A172 (cell line): ENCODE data around the gene CRIP2. TPM values are rescaled to one million over a fixed set of nuclear protein-coding genes. Genes with fewer than 3 reads are reported as not detected.

Experiments used
- DNase-seq: peaks from one replicate; pipeline ENCODE4 v3.0.0-alpha.2; 2015; ENCODE audit warnings: low spot score
- total RNA-seq: library from RNA; depleted of rRNA; stranded (reverse); fragments of >200 nt; shearing (Covaris generic); gene quantifications from 2 replicates; pipeline ENCODE4 v1.2.3, GENCODE V29; 2014

The CRIP2 gene
- total RNA-seq, 1 experiment from 2014 or later = 195 TPM

DNA sequence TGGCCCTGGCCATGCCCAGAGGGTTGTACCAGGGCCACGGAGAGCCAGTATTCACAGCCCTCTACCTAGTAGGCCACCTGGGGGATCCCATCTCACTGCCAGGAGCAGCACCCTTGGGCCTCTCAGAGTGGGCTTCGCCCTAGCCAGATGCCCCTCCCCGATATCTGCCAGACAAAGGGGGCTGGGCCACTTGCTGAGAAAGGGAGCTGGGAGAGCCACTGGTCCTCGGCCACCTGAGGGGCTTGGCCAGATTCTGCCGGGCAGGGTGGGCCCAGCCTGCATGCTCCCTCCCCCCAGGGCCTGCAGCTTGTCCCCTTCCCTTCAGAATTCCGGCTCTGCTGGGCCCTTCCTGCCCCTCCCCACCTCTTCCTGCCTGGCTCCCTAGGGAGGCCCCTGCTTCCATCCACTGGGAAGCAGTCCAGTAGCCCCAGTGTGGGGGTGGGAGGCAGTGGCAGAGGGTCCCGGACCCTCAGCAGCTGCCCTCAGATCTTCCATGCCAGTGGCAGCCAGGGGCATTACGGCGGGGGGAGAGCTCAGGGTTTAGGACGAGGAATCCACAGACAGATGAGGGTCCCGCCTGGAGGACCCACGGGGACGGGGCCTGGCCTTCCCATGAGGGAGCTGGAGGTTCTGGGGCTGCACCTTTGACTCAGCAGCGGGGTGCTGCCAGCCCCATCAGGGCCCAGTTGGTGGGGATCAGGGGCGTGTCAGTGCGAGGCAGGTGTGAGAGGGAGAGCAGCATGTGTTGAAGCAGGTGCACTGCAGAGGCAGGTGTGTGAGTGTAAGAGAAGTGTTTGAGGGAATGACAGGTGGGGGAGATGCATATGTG is 2.4 kb downstream of the CRIP2 start:
- DNase-seq = no peak

GRCh38 chr14:105477660-105478397 is 3.2 kb downstream of the CRIP2 start:
- DNase-seq = no peak

- no peak for DNase-seq
These were observed 4.0 kb downstream of the CRIP2 start for GRCh38 chr14:105478398-105479251.

GRCh38 chr14:105479431-105480158 is 5.0 kb downstream of the CRIP2 start:
- no peak for DNase-seq

GRCh38 chr14:105480199-105480746 is 5.7 kb downstream of the CRIP2 start:
- no peak for DNase-seq

- peak; percentile 81 for DNase-seq
These were observed 6.5 kb downstream of the CRIP2 start for GRCh38 chr14:105480807-105481801.

DNA sequence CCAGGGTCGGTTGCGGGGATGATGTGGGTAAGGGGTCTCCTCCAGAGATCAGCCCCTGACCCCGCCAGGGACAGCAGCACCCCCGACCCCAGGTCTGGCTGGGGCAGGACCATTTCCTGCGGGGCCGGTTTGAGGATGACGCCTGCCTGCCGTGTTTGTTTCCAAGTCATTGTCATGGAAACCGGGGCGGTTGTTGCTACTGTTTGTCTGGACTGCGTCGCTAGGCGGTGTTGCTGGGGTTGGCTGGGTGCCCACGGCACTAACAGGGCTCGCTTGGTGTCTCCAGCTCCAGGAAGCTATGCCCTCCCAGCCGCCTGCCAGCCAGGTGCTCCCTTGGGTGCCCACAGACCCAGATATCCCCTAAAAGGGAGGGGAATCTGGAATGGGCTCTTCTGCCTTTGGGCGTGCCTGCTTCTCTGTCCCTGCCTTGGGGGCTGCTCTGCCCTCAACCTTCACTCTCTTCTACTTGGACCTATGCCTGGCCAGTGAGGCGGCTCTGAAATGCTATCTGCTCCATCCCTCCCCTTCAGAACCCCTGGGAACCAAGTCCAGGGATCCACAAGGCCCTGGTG is 7.4 kb downstream of the CRIP2 start:
- peak; percentile 90 for DNase-seq

DNA sequence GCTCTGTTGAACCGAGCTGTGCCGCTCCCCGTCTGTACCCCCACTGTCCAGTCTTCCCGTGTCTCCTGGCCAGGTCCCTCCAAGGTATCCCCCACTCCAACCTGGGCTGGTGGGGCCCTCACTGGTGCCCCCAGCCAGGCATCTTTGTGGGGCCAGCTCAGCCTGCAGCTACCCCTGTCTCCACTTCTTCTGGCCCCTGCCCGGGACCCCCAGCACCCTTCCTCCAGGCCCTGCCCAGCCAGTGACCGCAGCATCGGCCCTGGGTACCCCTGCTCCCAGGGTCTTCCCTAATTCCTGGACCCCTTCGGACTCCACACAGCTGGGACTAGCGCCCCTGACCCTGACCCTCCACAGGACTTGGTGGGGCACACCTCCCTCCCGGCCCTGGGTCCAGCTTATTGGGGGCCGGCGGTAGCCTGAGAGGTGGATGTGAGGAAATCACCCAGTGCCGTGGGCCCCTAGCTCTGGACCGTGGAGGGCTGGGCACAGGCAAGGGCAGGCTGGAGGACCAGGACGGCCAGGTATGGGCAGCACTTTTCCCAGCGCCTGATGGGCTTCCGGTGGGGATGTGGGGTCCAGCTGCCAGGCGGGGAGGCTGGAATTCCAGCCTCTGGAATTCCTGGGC is 8.0 kb downstream of the CRIP2 start:
- no peak for DNase-seq

- DNase-seq = no peak
These were observed 8.9 kb downstream of the CRIP2 start for GRCh38 chr14:105483300-105484068.

DNA sequence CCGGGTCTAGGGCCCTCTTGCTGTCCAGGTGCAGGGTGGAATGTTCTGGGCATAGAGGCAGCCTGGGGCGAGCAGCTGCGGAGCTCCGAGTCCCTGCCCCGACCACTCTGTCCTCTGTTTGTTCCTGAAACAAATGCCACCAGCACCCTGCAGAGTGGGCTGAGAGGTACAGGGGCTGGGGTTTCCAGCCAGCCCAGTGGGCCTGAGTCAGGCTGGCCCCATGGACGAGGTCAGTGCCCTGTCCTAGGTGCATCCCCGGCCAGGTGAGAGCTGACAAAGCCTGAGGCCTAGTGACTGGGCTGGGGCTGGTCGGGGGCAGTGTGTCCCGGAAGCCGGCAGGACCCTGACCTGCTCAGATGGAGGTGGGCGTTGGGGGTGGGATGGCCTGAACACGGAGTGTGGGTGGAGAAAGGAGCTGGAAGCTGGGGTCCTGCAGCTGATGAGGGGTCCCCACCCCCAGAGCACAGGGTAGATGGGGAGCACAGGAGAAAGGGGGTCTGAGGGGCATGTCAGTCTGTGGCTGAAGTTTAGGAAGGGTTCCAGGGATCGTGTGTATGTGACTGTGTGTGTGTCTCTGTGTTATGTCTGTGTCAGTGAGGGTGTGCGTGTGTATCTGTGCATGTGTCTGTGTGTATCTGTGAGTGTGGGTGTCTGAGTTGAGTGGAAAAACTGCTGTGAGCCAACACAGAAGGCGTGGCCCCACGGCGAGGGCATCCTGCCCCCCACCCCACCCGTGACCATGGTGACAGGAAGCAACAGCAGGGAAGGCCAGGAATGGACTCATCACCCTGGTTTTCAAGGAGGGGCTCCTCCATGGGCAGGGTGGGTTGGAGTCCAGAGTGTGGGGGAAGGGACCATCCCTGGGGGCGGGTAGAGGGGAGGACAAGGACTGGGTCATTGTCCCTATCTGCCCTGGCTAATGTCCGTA is 9.7 kb downstream of the CRIP2 start:
- DNase-seq = no peak

DNA sequence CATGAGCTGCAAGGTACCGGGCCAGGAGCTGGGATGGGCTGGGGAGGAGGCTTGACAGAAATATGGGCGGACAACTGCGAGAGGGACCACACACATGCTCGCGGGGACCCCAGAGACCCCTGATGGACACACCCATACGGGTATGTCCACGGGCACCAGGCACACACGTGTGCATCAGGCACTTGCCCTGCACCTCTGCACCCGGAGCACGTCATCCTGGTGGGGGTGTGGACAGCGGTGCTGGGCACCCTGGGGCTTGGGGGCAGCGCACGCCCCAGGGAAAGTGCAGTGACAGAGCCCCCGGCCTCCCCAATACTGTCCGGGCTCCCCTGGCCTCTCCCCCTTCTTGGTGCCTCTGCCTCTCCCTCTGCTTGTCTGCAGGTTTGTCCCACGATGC is 10.4 kb downstream of the CRIP2 start:
- DNase-seq = no peak

- DNase-seq = no peak
These were observed 11.1 kb downstream of the CRIP2 start for GRCh38 chr14:105485739-105486162.

GRCh38 chr14:105486163-105486973 is 11.7 kb downstream of the CRIP2 start, which contains the start of gene CRIP1:
Gene CRIP1, plus strand, starts transcription at chr14:105486886. Its CDS starts 374 bp downstream, at chr14:105487260.
- no peak for DNase-seq

DNA sequence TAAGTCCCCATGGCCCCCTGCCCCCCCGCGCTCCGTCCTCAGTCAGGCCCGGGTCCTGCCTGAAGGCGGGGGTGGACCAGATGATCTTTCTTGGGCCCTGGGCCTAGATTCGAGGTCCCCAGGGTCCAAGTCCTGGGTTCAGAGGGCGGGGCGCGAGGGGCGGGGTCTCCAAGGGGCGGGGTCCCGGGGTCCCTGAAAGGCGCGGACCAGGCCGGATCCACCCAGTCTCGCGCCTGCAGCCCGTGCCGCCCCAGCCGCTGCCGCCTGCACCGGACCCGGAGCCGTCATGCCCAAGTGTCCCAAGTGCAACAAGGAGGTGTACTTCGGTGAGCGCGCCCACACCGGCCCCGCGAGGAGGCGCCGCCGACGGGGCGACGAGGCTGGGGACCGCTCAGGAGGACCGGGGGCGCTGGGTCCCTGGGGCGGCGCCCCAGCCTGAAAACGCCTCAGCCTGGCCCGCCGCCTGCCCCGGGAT is 12.4 kb downstream of the CRIP2 start:
- DNase-seq = no peak

DNA sequence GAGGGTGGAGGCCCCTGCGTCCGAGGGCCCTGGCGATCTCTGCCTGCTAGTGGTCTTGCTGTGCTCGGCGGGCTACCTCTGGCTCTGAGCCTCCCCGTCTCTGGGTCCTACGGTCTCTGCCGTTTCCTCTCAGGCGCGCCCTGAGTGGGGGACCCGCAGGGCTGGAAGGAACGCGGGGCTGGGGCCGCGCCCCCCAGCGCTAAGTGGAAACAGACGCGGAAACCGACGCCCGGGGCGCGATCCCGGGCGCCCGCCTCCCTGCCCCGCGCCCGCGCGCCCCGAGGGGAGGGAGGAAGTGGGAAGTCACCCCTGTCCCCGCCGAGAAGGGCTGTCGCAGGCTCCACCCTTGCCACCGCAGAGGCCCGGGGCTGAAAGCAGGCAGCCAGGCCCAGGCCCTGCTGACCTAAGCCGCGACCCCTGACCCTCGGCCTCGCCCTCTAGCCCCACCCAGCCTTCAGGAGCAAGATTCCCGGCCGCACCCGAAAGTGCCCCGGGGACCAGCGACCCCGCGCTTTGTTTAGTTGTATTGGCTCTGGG is 12.9 kb downstream of the CRIP2 start:
- DNase-seq = no peak
